Lower leg skin (tissue), 3 donors: ENCODE measurements around the gene F2R.

ENCODE experiments used
- CTCF ChIP-seq, 3 donors: fragments of 450-650 bp; IDR thresholded peaks; one replicate each; pipeline ENCODE4 v1.5.1; 2016; ENCODE audit warnings: antibody characterized with exemption in 3 of 3, mild to moderate bottlenecking in 3 of 3, moderate library complexity in 2 of 3
- POLR2A ChIP-seq, 2 donors: fragments of 450-650 bp; IDR thresholded peaks; one replicate each; pipeline ENCODE4 v1.6.1; 2016 to 2017; ENCODE audit warnings: antibody characterized with exemption in 2 of 2, mild to moderate bottlenecking in 1 of 2, moderate library complexity in 1 of 2

DNA sequence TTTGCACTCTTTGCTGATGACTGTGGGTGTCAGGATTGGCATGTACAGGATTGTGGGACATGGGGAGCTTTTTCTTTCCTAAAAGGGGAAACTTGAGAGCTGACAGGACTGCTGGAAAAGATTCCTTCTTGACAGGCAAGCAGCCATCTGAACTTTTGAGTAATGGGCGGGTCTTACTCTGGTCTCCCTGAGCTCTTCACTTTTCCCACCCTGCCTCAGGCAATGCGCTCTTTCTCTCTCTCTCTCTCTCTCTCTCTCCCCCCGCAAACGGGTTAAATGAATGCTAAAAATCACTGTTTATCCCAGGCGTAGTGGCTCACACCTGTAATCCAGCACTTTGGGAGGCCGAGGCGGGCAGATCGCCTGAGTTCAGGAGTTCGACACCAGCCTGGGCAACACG is 65.8 kb downstream of the F2R start:
- TF ChIP-seq CTCF (IDR thresholded peaks at IDR 0.05) (no peak), POLR2A (IDR thresholded peaks at IDR 0.05) (no peak)
